GM12872 (cell line): Measurements from ENCODE around the gene FAM3A.

ENCODE experiments used
- TF ChIP-seq, protein P1 (sequence below): IDR thresholded peaks from 3 replicates; pipeline ENCODE4 v1.5.1; 2011; ENCODE audit warnings: low read depth, mild to moderate bottlenecking, low read length, moderate library complexity; ENCODE audit not compliant: insufficient read depth

FAM3A gene

DNA sequence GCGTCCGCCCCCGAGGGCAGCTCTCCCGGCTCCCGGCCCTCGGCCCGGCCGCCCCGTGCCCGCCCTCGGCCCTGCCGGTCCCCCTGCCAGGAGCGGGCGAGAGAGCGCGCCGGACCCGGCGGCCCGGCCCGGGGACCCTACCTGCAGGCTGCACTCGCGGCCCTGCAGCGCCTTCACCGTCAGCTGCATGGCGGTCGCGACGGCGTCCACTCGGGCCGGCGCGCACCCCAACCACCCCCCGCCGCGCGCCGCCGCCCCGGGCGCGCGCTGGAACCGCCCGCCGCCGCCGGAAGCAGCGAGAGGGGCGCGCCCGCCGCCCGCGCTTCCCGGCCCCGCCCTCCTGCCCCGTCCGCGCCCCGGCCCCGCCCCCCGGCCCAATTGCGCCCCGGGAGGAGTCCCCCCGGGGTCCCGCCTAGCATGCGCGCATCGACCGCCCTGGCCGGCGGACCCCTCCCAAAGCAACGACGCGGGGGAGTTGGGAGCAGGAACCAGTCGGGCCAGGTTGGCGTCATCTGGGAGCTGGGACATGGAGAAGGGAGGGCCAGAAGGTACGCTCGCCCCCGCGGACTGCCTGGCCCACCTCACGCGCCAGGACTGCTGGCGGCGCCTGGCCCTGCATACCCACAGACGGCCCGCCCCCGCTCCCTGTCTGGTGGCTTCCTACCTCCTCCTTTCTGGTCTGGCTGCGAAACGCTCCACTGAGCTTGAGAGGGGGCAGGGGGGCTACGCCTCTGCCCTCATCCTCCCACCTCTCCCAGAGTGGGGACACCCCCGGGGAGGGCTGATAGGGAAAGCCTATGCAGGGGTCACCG lies 29.4 kb downstream of the FAM3A start, which contains the start of gene UBL4A:
Gene UBL4A (minus strand): TSS at position 220 of the 812 bp plus-strand sequence. CDS start 31 bp downstream, at position 189.
- TF ChIP-seq, protein P1, sequence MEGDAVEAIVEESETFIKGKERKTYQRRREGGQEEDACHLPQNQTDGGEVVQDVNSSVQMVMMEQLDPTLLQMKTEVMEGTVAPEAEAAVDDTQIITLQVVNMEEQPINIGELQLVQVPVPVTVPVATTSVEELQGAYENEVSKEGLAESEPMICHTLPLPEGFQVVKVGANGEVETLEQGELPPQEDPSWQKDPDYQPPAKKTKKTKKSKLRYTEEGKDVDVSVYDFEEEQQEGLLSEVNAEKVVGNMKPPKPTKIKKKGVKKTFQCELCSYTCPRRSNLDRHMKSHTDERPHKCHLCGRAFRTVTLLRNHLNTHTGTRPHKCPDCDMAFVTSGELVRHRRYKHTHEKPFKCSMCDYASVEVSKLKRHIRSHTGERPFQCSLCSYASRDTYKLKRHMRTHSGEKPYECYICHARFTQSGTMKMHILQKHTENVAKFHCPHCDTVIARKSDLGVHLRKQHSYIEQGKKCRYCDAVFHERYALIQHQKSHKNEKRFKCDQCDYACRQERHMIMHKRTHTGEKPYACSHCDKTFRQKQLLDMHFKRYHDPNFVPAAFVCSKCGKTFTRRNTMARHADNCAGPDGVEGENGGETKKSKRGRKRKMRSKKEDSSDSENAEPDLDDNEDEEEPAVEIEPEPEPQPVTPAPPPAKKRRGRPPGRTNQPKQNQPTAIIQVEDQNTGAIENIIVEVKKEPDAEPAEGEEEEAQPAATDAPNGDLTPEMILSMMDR = no peak

DNA sequence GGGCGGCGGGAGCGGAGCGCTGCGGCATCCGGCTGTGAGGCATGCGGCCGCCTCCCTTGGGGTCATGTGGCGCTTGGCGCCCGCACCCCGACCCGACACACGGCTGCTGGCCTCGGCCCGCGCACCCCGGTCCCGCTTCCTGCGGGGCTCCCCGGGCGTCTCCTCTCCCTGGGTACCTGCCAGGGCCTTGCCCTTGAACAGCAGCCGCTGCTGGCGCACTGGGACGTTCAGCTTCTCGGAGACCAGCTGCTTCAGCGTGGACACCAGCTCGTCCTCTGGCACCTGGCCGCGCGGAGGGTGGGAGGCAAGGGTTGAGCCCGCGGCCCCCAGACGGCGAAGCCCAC lies 30.0 kb downstream of the FAM3A start:
- TF ChIP-seq, protein P1 = no peak

DNA sequence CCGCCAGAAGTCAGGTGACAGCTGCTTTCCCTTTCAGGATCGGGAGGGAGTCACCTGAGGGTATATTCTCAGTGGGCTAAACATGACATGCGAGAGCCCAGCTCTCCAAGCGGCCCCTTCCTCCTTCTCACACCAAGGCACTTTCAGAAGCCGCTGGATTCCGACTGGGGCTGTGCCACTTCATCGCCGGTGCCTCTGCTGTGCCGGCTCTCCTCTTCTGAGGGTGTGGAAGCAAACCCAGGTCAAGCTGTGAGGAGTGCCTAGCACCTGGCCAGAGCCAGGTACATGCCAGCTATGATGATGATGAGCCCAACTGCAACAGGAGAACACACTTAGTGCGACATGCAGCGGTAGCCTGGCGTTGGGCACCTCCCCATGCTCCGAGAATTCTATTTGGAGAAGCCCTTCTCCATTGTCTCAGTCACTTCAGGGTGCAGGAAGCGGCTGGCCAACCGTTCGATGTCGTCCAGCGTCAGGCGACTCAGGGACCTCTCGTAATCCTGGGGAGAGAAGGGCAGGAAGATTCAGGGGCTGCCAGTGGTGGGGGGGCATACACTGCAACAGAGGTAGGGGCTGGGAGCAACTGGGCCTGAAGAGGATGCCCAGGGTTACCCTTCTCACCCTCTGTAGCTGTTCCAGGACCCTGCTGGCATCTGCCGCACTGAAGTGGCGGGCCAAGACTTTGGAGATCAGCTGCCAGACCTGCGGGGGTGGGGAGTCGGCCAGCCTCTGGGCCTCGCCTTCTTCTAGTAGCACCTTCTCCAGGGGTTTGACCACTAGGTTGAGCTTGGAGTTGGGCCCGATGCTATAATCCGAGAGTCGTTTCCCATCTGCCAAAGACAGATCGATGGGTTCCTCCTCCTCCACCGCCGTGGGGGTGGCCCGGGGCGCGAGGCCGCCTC lies 30.6 kb downstream of the FAM3A start:
- TF ChIP-seq, protein P1 = no peak

DNA sequence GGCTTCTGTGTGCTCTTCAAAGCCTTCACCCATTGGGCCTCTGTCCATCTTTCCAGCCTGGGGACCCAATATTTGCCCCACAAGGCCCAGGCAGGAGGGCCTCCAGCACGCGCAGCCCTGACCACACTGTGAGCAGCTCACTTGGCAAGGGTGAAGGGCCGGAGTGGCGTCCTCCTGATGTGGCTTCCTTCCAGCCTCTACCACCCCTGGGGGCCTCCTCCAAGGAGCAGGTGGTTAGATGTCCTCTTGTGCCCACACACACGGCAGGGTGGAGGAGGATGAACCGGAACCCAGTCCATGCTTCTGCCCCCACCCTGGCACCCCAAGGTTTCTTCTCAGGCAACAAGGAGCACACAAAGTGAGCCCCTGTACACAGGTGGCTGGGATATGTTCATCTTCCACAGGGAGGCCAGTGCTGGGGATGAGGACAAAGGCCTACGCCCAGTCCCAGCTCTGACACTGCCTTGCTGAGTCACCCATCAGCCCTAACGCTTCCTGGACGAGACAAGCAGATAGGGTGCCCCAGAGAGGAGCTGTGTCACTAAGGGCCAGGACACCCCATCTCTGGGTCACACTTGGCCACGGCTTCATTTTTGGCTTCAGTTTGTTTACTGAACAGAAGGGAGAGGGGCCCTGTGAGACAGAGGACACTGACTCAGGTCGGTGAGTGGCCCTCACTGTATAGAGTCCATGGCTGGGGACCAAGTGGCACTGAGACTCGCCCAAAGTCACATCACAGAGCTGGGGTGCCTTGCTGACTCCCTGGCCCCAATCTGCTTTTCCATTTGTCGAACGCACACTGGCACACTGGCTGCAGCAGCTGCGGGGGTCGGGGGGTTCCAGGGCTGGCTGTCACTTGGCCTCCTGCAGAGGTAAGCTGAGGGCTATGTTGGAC lies 31.5 kb downstream of the FAM3A start:
- TF ChIP-seq, protein P1 = no peak

DNA sequence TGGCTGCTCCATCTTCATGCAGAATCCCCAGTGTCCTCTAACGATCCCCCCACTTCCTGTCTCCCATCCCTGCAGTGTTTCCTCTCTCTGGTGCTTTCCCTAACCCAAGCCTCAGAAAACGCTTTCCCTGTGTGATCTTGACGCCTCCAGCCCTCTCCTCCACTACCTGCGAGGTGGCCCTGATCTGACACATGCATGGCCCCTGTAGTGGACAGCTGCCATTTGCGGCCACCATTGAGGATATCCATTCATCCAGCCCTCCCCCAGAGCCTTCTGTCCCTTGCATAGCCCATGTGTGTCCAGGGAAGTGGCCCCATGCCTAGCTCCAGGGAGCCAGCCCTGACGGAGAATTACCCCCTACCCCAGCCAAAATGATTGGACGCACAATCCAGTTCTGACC lies 32.7 kb downstream of the FAM3A start:
- TF ChIP-seq, protein P1 = no peak

DNA sequence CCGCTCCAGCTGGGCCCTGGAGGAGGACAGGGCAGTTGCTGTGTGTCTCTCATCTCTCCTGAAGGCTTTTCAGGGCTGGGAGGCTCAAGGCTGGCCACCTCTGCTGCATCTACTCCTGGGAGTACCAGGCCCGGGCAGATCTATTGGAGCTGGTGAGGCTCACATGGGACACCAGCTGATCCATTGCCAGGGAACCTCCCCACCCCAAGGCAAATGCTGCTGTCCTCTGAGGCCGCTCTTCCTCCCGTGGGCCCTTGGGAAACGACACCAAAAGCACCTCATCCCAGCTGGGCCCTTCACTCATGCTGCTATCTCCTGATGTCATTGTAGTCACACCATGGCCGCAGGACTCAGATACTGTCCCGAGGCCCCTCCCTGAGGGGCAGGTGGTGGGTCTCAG lies 33.2 kb downstream of the FAM3A start:
- TF ChIP-seq, protein P1 = no peak
